HG02973 (cell line): ENCODE data around the gene SMARCA2.

Experiments used
- ATAC-seq: cut with Tn5 transposase; IDR thresholded peaks from one replicate; pipeline ENCODE4 v1.9.1; 2021; ENCODE audit warnings: moderate library complexity; ENCODE audit not compliant: unreplicated experiment

The SMARCA2 gene

DNA sequence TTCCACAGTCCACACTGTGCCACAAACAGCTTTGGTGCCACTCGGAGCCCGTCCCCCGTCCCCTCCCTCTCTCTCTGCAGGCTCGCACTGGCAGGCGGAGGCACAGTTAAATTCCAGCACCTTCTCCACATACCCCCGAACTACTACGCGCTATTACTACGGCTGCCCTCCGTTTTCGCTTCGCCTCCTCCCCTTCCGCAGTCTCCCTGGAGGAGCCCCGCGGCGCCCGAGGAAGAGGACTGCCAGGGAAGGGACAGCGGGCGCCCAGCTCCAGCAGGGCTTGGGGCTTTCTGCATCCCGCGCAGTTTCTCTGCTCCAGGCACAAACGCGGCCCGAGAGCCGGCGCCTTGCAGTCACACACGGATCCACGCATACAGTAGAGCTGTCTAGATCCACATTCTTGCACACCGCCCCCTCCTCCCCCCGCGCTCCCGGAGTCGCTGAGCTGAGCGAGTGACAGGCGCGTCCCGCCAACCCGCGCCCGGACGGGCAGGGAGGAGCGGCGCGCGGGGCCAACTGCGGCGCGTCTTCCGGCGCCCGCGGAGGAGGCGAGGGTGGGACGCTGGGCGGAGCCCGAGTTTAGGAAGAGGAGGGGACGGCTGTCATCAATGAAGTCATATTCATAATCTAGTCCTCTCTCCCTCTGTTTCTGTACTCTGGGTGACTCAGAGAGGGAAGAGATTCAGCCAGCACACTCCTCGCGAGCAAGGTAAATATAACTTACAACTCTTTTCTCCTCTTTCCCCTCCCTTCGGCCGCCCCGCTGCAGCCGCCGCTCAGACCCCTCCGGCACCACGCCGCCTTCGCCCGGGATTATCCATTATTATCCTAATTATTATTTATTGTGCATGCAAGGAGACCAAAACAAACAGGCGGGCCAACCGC is at the start of gene SMARCA2:
Gene SMARCA2, plus strand, starts transcription at position 652 of the 885 bp plus-strand sequence. CDS start 13,676 bp downstream, outside the sequence.
- ATAC-seq, result peak; percentile 75

DNA sequence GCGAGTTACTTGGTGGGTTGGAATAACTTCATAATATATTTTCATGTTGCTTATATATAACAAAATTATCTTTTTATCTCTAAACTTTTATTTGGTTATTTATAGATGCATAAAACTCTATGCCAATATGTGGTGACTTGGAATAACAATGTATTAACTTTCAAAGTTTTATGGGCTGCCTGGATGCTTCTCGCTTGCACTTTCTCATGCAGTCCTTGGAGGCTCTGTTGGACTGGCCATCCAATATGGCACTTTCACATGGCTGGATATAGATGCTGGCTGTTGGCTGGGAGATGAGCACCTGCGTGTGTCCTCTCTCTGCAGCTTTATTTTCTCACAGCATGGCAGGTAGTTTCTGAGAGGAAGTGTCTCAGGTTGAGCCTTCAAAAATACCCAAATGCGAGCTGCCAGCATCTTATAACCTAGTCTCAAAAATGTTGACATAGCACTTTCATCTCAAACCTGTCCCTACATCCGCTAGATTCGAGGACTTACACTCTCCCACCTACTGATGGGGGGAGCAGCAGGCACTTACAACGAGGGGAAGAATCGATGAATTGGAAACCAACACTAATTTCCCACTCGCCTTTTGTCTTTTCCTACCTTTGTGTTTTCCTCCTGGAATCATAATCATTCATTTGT is 48.3 kb upstream of the SMARCA2 start:
- no peak for ATAC-seq

DNA sequence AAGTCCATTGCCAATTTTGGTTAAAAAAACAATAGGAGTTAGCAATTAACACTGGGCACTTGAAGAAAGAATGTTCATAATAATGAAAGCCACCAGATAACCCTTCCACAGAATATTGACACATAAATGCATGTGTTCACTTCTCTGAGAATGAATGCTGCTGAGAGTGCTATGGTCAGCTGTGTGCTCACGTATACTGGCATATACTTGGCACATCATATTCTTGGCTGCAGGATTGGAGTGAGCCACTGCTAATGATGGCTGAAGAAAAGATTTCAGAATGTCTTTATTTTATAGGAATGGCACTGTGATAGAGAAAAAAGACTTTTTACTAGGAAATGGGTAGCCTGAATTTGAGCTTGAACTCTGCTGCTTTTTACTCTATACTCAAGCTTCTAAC is 46.0 kb upstream of the SMARCA2 start:
- ATAC-seq, result no peak

DNA sequence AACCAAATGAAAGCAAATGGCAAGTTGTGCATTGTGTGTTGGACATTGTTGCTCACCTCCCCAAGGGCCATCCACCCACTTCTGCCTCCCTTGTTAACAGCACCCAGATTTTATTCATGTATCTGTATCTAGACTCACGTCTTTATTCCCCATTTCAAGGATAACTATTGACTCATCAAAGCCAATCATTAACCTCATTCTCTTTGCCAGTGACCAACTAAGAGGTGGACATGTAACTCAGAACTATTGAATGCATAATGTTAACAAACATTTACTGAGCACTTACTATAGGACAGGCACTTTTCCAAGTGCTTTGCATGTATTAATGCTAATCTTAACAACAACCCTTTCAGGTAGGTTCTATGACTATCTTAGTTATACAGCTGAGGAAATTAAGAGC is 45.2 kb upstream of the SMARCA2 start:
- ATAC-seq, result no peak

DNA sequence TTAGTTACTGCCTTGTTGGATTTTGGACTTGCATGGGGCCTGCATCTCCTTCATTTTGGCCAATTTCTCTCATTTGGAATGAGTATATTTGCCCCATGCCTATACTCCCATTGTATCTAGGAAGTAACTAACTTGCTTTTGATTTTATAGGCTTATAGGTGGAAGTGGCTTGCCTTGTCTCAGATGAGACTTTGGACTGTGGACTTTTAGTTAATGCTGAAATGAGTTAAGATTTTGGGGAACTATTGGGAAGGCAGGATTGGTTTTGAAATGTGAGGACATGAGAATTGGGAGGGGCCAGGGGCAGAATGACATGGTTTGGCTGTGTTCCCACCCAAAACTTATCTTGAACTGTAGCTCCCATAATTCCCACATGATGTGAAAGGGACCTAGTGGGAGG is 42.5 kb upstream of the SMARCA2 start:
- no peak for ATAC-seq

DNA sequence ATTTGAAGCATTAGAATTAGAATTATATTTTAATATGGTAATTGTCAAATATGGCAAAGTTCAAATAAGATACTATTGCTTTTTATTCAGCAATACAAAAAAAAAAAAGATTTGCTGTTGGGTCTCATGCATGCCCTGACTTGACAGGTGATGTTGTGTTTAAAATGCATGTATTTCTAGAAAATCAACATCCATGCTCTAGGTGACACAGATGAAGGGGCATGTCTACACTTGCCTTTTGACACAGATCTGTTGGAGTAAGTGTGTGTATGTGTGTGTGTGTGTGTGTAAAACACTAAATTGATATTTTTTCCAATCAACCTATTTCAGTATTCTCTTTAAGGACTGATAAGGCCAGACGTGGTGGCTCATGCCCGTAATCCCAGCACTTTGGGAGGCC is 38.1 kb upstream of the SMARCA2 start:
- ATAC-seq, result no peak

DNA sequence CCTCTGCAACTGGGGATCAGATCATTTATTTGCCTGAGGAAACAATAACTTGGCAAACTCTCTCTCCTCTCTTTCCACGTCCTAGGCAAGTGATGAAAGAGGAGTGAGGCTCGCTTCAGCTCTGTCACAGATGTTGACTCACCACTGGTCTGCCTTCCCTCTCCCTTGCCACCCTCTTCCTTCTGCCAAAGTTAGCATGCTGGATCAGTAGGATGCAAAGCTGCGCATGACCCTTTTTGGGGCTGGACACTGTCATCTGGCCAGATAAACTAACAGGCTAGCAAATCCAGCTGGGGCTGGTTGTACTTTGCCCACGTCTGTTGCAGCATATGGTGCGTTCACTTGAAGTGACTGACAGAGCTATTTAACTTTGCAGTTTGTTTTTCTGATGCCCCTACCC is 36.2 kb upstream of the SMARCA2 start:
- ATAC-seq, result no peak

DNA sequence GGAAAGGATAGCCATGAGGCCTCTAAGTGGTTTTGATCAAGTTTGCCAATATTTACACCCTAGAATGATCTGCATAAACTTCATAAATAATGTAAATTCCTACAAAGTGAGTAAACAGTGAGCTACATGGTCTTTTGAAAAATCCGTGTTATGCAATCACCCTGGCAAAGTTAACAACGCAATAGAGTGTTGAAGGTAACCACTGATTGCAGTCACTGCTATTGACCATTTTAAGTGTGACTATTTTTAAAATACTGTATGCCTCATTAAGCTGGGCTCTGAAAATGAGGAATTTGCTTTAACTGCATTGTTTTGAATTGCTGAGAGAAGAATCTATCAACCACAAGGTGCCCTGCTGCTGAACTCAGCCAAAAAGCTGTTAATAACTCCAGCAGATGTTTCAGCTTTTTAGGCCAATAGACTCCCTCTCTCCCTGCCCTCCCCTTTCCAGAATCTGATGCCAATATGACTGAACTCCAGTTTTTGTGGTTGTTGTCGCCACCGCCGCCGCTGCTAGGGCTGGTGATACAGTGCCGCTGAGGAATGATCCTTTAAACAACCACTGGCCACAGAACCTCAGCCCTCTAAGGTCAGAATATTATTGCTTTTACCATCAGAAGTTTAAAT is 35.3 kb upstream of the SMARCA2 start:
- ATAC-seq, result no peak

DNA sequence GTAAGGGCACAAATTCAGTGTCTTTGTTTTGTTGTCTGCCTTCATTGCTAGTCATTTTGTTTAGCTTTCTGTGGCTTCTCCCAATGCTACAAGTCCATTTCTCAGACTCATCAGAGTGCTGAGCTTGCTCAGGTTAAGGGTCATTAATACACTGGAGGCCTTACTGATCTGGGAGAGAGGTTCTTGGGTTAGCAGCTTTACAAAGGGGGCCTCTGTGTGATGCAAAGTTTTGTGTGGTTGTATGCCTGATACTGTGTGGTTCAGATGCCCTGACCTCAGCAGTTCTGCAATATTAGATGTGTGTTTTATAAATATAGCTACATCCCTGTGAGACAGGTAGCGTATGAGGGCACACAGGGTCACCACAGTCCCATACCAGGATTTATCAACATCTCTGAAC is 34.8 kb upstream of the SMARCA2 start:
- ATAC-seq, result no peak

DNA sequence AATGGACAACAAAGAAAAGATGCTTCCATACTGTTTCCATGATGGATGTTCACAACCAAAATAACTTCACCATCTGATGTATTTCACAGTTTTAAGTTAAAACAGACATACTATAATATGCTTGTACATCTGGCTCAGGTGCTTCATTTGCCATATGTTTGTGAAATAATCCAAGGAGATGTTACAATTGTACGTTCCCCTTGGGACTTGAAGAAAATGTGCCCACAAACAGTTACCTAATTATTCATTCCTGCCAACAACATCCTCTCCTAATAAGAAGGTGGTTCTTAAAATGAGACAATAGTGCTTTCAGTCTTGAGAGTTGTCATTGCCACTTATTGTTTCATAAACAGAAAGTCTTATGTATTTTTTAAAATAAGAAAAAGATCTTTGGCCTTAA is 33.1 kb upstream of the SMARCA2 start:
- ATAC-seq, result no peak

DNA sequence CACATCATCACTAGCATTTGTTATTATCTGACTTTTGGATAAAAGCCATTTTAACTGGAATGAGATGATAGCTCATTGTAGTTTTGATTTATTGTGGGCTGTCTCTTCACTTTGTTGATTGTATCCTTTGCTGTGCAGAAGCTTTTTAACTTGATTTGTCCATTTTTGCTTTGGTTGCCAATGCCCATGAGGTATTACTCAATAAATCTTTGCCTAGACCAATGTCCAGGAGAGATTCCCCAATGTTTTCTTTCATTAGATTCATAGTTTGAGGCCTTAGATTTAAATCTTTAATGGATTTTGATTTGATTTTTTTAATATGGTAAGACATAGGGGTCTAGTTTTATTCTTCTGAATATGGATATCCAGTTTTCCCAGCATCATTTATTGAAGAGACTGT is 28.8 kb upstream of the SMARCA2 start:
- no peak for ATAC-seq

DNA sequence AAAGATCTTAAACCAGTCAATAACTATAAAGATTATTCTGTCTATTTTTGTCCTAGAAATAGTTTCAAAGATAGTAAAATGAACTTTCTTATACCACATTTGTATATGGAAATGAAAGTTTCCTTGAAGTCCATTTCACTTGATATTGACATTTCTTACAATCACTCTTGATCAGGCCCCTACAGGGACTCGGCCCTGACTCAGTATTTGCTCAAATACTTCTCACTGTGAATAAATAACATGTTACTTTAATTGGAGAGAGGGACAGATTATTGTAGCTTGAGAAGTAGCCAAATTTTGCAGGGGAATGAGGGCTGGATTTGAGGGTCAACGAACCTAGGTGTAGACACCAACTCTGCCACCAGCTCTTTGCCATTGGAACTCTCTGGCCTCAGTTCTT is 25.6 kb upstream of the SMARCA2 start:
- ATAC-seq, result no peak

DNA sequence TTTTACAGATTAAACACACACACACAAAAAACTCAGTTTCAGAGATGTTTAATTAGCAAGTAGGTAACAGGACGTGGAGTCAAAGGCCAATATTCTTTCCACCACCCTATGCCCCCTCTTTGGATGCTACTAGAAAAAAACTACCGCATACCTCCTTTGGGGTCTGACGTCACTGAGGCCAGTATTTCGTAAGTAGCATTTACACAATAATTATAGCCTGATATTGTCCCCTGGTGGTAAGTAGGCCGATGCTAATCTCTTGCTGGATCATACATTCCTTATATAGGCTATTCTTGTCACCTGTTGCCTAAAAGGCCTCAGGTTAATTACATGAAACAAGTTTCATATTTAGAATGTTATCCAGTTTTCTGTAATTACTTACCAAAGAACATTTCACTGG is 21.0 kb upstream of the SMARCA2 start:
- no peak for ATAC-seq

DNA sequence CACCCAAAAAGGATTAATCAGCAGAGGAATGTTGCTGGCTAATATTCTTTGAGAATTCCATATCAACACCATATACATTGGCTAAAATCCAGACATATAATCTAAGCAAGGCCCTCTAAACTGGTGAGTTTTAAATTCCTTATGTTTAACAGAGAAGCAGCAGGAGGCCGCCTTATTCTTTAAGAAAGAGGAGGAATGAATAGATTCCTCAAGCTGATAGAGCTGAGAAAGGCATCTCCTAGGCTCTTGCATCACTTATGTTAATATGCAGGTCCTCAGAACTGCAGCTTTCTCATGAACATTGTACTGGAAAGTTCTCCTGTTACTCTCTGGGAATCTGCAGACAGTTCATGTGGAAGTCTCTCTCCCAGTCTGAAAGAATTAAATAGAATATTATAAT is 20.1 kb upstream of the SMARCA2 start:
- no peak for ATAC-seq

DNA sequence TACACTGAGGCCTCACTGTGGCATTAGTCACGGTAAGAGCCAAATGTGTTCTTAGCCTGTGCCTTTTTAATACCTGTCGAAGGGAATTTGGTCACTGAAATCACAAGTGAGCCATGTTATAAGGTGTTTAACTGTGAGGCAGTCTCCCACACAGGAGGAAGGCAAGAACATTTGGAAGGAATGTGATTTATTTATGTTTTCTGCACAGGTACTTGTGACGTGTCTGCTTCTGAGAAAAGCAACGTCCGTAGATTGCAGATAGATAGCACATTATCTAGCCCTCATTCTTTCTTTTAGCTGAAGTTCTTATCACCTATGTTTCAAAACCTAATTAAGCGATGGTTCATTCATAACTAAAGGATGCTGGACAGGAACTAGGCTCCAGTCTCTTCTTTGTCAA is 19.0 kb upstream of the SMARCA2 start:
- no peak for ATAC-seq

DNA sequence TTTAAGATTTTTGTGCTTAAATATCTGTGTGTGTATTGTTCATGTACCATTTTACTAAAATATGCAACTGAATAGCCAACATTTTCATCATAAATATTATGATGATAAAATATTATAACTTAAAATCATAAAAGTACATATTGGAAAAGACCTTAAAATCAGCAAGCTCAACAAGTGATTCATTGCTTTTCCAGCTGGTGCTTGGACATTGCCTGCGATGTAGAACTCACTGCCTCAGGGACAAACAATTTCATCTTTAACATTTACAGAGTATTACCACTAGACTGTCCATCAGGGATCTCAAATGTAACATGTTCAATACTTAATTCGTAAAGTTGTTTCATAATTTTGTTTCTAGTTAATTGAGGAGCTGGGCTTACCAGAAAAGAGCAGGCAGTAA is 17.5 kb upstream of the SMARCA2 start:
- ATAC-seq, result no peak

DNA sequence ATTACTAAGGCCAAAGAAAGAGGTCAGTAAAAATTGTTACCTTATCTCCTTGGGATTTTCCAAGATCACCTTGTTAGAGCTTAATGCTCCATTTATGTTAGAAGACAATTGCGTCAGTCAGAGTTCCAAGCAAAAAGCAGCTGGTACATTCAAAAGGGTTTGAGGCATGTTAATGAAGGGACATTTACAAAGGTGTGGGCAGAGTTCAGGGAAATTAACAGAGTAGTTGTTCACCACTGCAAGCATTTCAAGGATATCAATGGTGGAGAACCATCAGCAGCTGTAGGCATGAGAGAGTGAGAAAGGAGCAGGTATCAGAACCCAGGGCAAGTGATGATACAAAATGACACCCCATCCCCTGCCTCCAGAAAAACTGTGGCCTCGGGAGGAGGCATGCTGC is 17.0 kb upstream of the SMARCA2 start:
- ATAC-seq, result no peak

DNA sequence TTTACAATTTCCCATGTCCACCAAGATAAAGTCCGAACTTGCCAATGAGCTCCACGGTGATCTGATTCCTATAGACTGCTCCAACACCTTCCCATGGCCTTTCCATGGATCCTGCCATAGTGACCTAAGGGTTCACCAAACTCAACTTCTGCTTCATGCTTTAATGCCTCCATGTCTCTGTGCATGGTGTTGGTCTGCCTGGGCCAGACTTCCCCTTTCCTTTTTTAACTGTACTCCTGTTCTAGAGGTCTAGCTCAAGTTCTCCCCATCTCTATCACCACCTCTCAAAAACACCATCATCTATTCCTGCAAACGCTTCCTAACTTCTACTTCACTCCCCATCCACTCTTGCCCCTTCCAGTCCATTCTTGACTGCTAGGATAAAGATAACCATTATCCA is 14.8 kb upstream of the SMARCA2 start:
- no peak for ATAC-seq

DNA sequence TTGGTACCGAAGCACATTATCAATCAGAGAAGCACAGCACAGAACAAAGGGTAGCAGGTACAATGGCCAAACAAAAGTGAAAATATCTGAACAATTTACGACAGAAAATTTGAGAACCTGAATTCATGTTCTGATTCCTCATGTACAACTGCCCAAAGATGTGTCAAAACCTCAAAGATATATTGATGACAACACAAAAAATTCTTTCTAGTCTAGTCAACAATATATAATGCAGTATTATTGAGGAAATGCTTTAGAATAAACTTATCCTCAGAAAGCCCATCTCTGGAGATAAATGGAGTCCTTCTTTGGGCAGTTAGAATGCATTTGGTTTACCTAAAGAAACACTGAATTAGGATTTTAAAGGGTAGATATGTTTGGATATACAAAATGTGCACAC is 6.8 kb upstream of the SMARCA2 start:
- ATAC-seq, result no peak

DNA sequence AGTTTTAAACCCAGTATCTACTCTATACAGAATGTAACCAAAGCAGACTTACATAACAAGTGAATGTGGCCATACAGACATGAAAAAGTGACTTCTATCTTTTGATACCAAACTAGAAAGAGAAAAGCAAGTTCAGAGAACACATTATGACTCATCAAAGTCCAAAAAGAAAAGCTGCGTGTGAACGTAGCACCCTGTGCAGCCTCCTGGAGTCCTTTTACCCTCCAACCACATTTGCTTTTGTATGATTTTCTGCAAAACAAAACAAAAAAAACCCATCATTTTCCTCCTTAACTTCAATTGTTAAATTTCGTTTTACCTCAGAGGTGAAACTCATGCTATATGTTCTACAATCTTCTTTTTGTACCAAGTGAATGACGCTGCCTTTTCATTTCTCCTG is 2.8 kb upstream of the SMARCA2 start:
- no peak for ATAC-seq

DNA sequence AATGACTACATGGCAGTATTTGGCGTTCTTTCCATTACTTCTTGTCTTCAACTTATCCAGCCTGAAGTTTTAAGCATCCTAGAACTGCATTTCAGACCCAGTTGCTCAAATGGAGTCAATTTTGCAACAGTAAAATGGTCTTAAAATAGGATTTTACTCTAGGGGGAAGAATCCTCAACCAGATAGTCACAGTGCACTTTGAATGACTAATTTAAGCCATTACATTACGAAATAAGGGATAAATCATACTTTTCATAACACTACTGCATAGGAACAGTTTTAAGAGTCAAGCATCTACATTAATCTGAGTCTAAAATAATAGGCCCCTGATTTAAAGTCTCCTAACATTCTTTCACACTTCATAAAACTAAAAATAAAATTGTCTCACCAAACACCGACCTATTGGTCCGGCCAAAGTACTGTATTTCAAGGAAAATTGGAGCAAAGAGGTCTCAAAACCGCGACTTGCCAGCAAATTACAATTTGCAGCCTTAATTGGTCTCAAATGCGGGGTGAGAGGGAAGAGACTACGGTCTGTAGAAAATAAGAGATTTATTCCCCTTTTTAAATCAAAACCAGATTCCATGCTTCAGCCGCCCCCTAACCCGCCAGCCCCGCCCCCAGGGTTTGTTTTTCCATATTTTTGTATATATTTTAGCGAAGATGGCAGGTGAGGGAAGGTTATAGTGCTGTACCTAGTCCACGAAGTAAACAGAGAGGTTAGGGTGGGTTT is 1.2 kb upstream of the SMARCA2 start:
- ATAC-seq, result no peak
